GM18861 (cell line): ENCODE results near the gene NNT.
"Not testable (repeated sequence)": the region's sequence is repeated elsewhere in the genome, so short reads cannot be mapped to it uniquely, and the experiment has no call there.

Experiments
- ATAC-seq: cut with Tn5 transposase; IDR thresholded peaks from one replicate; pipeline ENCODE4 v1.9.1; 2021; ENCODE audit not compliant: unreplicated experiment

NNT gene

DNA sequence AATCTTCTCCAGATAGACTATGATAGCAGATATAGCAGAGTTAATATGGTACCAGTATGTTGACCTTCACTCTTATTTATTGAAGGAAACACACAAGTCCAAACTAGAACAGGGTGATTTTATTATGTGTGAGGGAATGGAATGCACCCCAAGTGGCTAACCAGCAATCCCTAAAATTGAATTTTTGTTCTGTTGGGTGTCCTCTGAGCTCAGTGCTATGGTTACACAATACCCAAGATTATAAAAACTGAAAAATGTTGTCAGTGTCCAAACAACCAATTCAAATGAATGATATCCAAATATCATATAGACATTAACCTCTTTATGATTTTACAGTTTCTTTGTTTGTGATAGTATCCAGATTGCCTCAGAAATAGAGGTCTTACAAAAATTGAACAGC, 60.9 kb downstream of the NNT start:
- no peak for ATAC-seq

DNA sequence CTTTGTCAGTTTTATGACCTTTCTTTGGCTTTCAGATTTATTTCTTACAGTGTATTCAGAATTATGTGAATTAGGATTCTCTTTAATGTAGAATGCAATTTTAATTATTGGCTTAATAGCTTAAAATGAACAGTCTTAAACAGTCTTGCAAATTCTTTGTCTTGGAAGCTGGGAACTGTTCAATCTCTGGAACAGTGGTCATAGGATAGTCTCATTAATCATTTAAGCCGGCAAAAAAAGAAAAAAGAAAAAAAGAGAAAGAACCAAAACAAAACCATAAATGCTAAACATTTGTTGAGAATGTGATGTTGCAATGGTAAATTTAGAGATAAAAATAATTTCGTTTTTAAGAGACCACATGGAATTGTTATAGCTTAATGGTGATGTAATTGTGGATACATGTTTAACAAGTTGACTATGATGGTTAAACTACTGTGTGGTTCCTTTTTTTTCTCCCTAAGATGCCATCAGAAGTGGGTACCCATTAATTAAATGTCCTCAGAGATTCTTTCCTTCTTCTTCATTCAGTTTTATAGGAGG, 61.6 kb downstream of the NNT start:
- no peak for ATAC-seq

DNA sequence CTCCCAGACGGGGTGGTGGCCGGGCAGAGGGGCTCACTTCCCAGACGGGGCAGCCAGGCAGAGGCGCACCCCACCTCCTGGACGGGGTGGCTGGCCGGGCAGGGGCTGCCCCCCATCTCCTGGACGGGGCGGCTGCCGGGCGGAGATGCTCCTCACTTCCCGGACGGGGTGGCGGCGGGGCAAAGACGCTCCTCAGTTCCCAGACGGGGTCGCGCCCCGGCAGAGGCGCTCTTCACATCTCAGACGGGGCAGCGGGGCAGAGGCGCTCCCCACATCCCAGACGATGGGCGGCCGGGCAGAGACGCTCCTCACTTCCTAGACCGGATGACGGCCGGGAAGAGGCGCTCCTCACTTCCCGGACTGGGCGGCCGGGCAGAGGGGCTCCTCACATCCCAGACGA, 62.8 kb downstream of the NNT start:
- ATAC-seq, result not testable (repeated sequence)

DNA sequence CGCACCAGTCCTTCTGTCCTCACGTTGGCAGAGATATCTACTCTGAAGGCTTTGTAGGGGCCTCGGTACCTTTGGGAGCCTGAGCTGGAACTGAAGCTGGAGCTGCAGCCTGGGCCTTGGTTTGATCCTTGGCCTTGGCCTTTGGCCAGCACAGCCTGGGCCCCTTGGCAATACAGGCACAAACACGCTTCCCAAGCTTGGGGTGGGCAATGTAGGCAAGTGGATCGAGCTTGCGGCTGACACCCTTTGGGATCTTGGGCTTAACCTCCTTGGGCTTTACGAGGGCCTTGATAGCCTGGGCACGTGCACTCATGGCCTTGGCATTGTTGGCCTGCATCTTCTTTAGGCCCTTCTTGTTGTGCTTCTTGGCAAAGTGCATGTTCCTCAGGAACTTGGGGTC, 63.7 kb downstream of the NNT start:
- ATAC-seq, result not testable (repeated sequence)

DNA sequence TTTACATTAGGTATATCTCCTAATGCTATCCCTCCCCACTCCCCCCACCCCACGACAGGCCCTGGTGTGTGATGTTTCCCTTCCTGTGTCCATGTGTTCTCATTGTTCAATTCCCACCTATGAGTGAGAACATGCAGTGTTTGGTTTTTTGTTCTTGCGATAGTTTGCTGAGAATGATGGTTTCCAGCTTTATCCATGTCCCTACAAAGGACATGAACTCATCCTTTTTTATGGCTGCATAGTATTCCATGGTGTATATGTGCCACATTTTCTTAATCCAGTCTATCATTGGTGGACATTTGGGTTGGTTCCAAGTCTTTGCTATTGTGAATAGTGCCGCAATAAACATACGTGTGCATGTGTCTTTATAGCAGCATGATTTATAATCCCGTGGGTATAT, 64.4 kb downstream of the NNT start:
- not testable (repeated sequence) for ATAC-seq

DNA sequence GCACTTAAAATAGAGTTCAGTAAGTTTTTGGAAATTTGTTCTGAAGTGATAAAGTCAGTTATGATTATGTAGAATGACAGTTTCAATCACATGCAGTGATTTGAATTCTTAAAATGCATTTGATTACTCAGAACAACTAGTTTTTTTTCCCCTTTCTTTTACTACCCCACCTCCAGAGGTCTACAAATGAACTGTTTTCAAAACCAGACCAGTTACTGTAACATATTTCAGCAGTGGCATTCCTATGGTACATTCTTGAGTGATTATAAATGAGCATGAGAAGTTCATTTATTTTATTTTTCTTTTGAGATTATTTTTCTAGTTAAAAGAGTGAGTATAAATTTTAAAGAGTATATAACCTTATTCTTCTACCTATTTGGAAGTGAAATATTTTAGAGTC, 71.6 kb downstream of the NNT start:
- ATAC-seq, result no peak

DNA sequence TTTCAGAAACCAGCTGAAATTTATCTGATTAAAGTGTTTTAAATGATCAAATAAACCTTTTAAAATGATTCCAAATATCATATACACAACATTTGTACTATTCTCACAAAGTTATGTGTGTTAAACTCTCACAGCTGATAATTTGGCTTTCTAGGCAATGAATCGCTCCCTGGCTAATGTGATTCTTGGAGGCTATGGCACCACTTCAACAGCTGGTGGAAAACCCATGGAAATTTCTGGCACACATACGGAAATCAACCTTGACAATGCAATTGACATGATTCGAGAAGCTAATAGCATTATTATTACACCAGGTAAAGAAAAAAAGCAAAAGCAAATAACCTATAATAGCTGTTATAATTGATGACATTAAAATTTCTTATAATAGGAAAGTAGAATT, 72.4 kb downstream of the NNT start:
- no peak for ATAC-seq

DNA sequence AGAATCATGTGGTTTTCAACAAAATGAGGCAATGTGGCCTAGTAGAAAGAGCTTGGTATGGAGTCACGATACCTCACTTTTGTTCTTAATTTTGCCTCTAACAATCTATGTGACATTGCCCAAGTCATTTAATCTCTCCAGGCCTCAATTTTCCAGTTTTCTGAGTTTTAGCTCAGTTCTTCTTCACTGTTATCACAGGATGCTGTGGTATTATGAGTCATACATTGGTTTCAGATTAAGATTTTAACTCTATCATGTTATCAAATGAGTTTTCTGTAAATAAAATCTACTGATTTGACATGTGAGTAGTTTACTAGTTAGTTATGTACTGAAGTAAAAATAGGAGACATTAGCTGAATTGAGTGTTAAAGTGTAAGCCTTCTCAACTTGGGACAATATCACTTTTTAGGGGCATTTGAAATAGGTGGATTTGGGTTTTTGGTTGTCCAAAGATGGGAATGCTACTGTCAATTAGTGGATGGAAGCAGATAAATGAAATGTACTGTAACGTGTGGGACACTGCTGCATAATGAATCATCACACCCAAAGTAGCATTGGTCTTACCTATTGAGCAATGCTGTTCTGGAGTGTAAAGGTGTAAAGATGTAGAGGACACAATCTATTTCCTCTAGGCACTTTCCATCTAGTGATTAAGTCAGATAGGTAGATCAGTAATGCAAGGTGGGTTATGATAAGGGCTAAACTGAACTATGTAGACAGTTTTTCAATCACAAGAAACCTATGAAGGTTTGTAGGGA, 73.3 kb downstream of the NNT start:
- no peak for ATAC-seq

DNA sequence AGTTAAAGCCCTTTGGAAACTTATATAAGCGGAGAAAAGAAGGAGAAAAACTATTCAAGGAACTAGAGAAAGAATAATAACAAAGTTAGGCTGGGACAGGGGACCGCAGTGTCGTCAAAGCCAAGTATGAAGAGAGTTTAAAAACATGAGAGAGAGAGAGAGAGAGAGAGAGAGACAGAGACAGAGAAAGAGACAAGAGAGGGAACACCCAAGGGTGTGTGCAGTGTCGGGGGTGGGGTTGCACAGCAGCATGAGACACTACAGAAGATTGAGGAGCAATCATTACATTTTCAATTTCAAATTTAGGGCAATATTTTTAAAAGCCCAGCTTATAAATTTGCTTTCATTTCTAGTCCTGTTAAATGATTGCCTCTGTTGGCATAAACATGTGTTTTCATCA, 74.3 kb downstream of the NNT start:
- no peak for ATAC-seq

DNA sequence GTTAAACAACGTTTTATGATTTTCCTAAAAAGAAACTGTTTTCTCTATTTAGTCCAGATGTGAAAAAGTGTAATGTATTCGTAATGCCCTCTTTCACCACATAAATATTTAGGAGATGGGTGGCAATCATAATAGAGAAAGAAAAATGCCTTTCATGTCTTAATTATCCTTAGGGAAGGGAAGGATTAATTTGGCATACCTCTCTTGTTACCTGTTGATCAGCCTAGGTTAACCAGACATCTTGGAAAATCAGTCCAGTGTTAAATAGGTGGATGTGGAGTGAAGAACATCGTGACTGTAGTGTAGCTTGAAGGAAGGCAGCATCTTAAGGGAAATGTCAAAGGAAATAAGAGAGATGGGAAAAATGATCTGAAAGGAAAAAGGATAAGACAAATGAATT, 76.2 kb downstream of the NNT start:
- ATAC-seq, result no peak

DNA sequence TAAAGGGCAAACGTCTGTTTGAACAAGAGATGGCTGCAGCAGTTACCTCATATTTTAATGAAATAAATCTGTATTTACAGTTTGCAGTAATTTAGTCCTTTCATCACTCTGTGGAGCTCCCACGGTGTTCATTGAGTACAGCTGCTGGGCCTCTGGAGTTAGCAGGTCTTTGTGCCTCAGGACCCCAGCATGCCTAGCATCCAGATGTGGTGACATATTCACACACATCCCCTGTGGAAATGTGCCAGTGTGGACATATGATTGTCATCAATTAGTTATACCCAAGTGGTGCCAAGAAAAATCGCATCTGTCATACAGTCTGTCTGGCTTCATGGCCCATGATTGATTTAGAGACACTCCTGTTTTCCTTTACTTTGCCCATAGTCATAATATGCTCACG, 77.3 kb downstream of the NNT start:
- no peak for ATAC-seq

DNA sequence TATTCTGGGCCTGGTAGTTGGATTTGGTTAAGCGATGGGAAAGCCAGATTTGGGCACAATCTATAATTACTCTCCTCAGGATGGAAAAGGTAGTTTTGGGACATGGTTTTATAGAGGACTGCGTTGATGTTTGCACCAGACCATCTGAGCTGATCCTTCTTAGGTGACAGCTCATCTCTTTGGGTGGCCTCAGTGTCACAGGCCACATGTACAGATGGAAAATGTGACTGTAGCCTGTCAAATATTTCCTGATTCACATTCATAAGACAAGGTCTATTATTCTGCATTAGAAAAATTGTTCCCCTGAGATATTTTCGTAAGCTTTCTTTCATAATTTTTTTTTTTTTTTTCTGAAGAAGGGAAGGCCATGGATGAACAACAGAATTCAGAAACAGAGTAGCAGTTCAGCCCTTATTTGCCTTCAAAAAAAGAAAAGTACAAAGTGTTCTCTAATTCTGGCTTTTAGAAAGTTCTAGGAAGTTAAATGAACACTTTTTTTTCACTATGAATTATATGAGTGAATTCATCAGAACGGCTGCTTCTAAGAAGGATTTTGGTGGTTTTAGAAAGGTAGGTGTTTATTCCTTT, 81.0 kb downstream of the NNT start:
- no peak for ATAC-seq

DNA sequence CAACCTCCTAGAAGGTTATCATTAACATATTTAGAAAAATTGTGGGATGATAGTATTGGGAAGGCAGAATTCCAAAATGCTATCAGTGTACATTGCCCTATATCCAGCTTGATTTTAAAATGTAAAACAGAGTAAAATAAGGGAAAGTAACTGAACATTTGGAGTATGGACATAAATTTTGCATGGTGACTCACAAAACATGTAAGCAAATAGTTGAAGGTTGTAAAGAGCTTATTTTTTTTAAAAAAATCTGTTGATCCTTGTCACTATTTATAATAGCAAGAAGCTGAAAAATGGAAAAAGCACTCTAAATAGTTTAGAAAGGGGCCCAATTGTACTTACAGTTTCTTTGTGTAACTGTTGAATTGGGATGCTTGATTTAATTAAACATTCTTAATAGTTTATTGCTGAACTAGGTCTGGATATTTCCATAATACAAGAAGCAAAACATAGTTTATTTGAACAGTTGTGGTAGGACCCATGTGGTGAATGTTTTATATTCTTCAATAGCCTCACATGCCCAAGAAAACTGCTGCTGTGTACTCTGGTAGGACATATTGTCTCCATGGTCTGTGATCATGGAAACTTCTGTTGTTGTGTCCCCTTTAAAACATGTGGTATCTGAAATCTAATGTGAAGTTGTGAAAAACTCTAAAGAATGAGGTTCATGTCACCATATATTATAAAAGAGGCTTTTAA, 82.4 kb downstream of the NNT start:
- no peak for ATAC-seq

DNA sequence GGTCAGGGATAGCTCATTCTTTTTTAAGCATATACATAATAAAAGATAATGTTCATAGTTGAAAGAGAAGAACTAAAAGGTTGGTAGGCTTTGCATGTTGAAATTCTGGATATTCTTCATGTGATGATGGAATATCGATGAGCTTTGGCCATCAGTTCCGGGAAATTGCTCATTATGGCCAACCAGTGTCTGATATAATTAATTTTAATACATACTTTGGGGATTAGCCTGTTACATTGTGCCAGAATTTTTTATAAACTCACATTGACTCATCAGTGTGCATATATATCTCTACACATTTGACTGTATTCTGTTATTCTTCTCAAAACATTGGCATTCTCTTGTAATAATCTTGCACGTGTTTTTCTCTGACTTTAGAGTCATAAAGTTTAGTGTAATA, 84.3 kb downstream of the NNT start:
- no peak for ATAC-seq

DNA sequence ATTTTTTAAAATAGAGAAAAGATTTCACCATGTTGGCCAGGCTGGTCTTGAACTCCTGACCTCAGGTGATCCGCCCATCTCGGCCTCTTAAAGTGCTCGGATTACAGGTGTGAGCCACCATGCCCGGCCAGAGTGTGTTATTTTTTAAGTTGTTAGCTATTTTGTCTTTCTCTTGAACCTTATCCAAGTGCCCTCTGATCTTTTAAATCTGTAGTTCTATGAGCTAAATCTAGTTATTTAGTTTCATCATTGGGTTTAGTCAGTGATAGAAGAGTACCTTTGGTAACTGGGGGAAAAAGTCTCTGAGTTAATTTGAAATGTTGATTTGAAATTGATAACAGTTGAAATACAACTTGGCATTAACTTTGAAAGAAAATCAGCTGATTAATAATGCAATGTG, 88.3 kb downstream of the NNT start:
- ATAC-seq, result no peak

DNA sequence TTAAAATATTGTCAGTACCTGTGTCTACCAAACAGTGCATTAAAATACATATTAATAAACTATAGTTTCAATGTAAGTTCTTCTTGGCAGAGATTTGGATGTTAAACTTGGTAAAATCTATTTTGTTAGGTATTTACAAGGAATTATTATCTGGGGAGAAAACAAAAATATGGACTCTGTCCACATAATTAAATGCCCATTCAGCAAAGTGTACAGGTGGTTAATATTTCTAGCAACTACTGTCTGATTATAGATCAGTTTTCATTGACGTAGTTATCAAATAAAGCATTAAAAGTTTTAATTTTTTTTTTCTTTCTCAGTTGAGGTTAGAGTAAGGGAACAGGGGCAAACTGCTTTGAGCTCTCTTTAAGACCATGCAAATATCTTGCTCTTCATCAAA, 88.9 kb downstream of the NNT start:
- ATAC-seq, result no peak

DNA sequence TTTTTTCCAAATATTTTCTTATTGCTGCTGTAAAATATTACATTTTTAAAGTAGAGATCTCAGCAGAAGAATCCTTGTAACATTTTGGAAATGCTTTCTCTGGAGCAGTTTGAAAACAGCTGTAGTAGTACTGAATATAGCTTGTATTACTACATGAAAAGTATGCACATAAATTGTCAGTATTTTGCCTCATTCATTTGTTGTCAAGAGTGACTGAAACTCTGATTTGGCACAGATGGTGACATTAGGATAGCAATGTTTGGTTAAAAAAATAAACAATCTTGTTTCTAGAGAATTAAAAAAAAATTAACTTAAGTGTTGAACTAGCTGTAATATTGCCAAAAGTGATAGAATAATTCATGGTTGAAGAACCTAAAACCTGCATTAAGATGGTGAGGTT, 90.4 kb downstream of the NNT start:
- ATAC-seq, result no peak

DNA sequence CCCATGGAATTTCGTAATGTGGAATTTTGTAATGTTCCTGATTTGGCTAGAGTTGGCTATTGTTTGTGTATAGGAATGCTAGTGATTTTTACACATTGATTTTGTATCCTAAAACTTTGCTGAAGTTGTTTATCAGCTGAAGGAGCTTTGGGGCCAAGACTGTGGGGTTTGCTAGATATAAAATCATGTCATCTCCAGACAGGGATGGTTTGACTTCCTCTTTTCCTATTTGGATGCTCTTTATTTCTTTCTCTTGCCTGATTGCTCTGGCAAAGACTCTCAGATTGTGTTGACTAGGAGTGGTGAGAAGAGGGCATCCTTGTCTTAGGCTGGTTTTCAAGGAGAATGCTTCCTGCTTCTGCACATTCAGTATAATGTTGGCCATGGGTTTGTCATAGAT, 91.0 kb downstream of the NNT start:
- no peak for ATAC-seq

DNA sequence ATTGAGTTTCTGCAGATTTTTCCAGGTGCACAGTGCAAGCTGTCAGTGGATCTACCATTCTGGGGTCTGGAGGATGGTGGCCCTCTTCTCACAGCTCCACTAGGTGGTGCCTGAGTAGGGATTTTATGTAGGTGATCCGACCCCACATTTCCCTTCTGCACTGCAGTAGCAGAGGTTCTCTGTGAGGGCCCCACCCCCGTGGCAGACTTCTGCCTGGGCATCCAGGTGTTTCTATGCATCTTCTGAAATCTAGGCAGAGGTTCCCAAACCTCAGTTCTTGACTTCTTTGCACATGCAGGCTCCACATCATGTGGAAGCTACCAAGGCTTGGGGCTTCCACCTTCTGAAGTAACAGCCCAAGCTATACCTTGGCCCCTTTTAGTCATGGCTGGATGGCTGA, 93.5 kb downstream of the NNT start:
- not testable (repeated sequence) for ATAC-seq

DNA sequence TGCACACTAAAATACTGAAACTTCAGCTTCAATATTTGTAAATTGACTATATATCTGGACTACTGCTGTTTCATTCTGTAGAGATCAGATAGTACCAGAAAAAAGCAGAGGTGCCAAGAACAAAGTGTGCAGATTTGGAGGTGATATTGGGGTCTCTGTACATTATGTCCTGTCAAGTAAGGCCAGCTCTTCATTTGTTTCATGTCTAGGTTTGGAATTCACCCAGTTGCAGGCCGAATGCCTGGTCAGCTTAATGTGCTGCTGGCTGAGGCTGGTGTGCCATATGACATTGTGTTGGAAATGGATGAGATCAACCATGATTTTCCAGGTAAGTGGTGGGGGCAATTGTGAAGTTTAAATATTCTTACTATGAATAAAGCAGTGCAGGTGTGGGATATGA, 96.9 kb downstream of the NNT start:
- no peak for ATAC-seq

DNA sequence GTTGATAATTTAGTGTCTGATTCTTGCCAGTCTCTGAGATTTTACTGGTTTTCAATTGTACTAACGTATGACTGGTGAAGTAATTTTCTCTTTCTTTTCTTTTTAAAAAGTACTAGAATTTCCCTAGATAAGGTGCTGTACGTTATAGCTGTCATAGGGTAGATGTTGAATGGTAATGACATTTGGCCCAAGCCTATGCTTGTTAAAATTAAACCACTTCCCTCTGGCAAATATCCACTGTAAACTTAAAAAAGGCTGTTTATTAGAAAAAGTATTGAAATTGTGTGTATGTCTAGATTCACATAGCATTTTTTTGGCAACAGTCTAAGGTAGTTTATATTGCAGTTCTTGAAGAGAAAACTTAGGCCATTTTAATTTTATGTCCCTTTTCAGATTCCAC, 97.6 kb downstream of the NNT start:
- ATAC-seq, result no peak

DNA sequence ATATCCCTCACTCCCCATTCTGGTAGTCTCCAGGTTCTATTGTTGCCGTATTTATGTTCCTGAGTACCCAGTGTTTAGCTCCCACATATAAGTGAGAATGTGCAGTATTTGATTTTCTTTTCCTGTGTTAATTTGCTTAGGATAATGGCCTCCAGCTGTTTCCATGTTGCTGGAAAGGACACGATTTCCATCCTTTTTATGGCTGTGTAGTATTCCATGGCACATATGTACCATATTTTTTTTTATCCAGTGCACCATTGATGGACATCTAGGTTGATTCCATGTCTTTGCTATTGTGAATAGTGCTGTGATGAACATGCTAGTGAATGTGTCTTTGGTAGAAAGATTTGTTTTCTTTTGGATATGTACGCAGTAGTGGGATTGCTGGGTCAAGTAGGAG, 98.2 kb downstream of the NNT start:
- ATAC-seq, result no peak
